SK-N-MC (cell line): ENCODE data around the gene CTTNBP2NL.
"Not testable (repeated sequence)": the region's sequence is repeated elsewhere in the genome, so short reads cannot be mapped to it uniquely, and the experiment has no call there.

ENCODE experiments used
- DNase-seq: peaks from one replicate; pipeline ENCODE4 v3.0.0-alpha.2; 2011; ENCODE audit warnings: low read depth, low spot score
- H3K27ac ChIP-seq: fragments of 200-600 bp; sonication (generic); 2 replicates; pipeline ENCODE4 v1.5.1; 2016; ENCODE audit warnings: mixed run types
- H3K36me3 ChIP-seq: fragments of 200-600 bp; sonication (generic); 2 replicates; pipeline ENCODE4 v1.6.1; 2017; ENCODE audit warnings: antibody characterized with exemption, low read length, mixed read lengths; ENCODE audit not compliant: insufficient read depth
- H3K4me3 ChIP-seq: fragments of 200-600 bp; sonication (generic); 2 replicates; pipeline ENCODE4 v1.5.1; 2016
- H3K9ac ChIP-seq: fragments of 200-600 bp; sonication (generic); 2 replicates; pipeline ENCODE4 v1.8.0; 2017; ENCODE audit warnings: mixed run types, mixed read lengths; ENCODE audit not compliant: insufficient read length
- H3K9me3 ChIP-seq: fragments of 200-600 bp; sonication (generic); 2 replicates; pipeline ENCODE4 v1.6.1; 2017; ENCODE audit warnings: low read depth, mild to moderate bottlenecking, antibody characterized with exemption, low read length, moderate library complexity, mixed read lengths
- EZH2 ChIP-seq: fragments of 200-600 bp; sonication (generic); IDR thresholded peaks from one replicate; pipeline ENCODE4 v1.6.1; 2017; ENCODE audit warnings: antibody characterized with exemption
- FOXP2 ChIP-seq: optimal IDR thresholded peaks from 2 replicates; pipeline ENCODE3; 2011; ENCODE audit warnings: mild to moderate bottlenecking, moderate library complexity; ENCODE audit not compliant: insufficient read depth; ENCODE audit errors: extremely low read length, control extremely low read depth
- POLR2AphosphoS5 ChIP-seq: IDR thresholded peaks from 2 replicates; pipeline ENCODE4 v1.6.1; 2012; ENCODE audit warnings: mild to moderate bottlenecking, low read depth, low read length, borderline replicate concordance

The CTTNBP2NL gene

DNA sequence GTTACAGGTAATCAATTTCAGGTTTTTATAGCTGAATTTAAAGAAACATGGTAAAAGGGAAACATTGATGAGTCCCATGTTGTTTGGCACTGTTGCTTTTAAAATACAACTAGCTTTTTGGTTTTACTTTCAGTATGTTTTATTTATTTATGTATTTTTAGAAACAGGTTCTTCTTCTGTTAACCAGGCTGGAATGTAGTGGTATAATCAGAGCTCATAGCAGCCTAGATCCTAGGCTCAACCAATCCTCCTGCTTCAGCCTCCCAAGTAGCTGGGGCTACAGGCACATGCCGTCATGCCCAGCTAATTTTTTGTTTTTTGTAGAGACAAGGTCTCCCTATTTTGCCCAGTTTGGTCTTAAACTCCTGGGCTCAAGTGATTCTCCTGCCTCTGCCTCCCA, 50.4 kb downstream of the CTTNBP2NL start:
- no peak overlapping the region for H3K4me3 ChIP-seq
- 0 out of 2 replicates have a peak, but pooled peaks cover 3% of the 10 kb centered on the region for H3K36me3 ChIP-seq
- DNase-seq = no peak
- H3K9ac ChIP-seq = no peak overlapping the region
- TF ChIP-seq EZH2 (no peak), POLR2AphosphoS5 (no peak), FOXP2 (no peak)
- H3K9me3 ChIP-seq = no peaks in the 10 kb centered on the region
- H3K27ac ChIP-seq = no peak overlapping the region

DNA sequence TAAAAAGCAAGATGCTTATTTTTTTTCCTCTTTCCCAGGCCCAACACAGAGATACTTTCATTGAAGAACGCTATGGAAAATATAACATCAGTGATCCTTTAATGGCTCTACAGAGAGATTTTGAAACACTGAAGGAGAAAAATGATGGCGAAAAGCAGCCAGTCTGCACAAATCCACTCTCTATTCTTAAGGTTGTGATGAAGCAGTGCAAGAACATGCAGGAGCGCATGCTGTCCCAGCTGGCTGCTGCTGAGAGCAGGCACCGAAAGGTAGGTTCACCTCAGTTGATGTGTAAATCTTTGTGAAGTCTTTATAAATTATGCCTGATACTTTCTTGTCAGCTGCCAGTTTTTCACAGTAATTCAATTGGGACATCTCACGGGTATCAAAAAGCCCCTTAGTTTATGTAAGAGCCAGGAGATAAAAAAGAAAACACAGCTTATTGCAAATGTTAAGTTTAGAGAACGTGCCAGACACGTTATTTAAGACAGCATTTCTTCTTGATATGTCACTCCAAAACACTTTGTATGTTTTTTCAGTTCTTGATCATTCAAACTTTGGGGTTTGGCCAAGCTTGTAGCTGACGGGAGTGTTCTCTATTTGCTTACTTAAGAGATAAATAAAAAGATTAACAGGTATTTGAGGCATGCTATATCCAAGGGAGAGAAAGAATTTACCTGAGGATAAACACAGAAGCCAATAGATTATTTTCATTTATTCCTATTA, 53.1 kb downstream of the CTTNBP2NL start:
- Histone ChIP-seq H3K9ac (no peak overlapping the region), H3K36me3 (0 out of 2 replicates have a peak, but pooled peaks cover 3% of the 10 kb centered on the region), H3K27ac (no peak overlapping the region), H3K9me3 (no peaks in the 10 kb centered on the region), H3K4me3 (no peak overlapping the region)
- no peak for TF ChIP-seq POLR2AphosphoS5
- TF ChIP-seq FOXP2 = no peak
- no peak for TF ChIP-seq EZH2
- DNase-seq = no peak

DNA sequence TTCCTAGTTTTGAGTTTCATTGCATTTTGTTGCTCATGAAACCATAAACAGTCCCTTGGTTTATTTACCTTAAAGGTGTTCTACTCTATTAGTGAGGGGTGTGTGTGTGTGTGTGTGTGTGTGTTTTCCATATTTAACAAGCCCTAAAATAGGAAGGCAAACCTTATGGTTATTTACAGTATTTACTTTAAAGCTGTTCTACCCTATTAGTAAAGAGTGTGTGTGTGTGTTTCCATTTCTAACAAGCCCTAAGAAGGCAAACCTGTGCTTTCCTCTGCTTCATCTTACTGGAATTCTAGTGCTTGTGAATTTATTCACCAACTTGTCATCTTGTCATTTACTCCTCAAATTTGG, 53.6 kb downstream of the CTTNBP2NL start:
- Histone ChIP-seq H3K36me3 (0 out of 2 replicates have a peak, but pooled peaks cover 3% of the 10 kb centered on the region), H3K4me3 (no peak overlapping the region), H3K9me3 (no peaks in the 10 kb centered on the region), H3K9ac (no peak overlapping the region), H3K27ac (no peak overlapping the region)
- DNase-seq = no peak
- TF ChIP-seq POLR2AphosphoS5 (no peak), EZH2 (no peak), FOXP2 (no peak)

DNA sequence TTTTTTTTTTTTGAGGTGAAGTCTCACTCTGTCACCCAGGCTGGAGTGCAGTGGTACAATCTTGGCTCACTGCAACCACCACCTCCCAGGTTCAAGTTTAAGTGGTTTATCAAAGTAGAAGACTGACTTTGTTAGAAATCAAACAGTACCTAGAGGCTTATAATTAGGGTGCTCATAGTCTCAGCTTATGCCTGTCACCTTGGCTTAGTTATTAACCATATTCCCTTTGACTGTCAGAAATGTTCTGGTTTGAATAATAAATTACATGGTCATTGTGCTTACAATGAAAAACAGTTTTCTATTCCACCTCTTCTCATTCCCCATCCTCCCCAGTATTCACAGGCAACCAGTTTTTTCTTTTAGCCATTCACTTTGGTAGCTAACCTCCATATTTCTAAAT, 54.8 kb downstream of the CTTNBP2NL start:
- H3K4me3 ChIP-seq = no peak overlapping the region
- no peaks in the 10 kb centered on the region for H3K9me3 ChIP-seq
- no peak overlapping the region for H3K9ac ChIP-seq
- no peak for DNase-seq
- TF ChIP-seq EZH2 (no peak), POLR2AphosphoS5 (no peak)
- H3K36me3 ChIP-seq = peaks cover 3% of the 10 kb centered on the region; the same call in 1 of the 2 replicates
- no peak overlapping the region for H3K27ac ChIP-seq

DNA sequence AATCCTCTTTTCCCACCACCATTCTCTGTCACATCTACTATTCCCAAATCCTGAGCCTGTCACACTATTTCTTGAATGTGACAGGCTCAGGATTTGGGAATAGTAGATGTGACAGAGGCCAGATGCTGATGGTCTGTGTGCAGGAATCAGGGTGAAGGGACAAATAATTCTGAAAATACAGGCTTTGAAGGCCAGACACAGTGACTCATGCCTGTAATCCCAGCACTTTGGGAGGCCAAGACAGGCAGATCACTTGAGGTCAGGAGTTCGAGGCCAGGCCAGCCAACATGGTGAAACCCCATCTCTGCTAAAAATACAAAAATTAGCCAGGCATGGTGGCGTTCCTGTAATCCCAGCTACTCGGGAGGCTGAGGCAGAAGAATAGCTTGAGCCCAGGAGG, 55.3 kb downstream of the CTTNBP2NL start:
- DNase-seq, H3K9ac ChIP-seq, H3K9me3 ChIP-seq, H3K27ac ChIP-seq, H3K4me3 ChIP-seq, H3K36me3 ChIP-seq: not testable (repeated sequence)

DNA sequence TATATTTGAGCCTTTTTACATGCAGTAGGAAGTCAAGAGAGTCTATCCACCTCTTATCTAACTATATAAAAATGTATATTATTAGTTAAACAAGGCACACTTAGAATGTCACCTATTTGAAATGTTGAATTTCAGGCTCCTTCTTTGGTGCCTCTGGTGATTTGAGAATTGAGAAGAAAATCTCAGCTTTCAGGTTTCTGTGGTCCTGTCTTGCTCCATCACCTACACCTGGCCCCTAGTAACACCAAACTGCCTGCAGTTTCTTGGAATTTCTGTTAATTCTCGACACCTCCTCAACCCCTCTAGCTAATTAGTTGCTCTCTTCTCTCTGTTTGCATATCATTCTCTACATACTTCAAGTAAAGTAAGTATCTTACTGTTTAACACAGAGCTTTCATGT, 57.9 kb downstream of the CTTNBP2NL start:
- Histone ChIP-seq H3K4me3 (no peak overlapping the region), H3K27ac (no peak overlapping the region)

DNA sequence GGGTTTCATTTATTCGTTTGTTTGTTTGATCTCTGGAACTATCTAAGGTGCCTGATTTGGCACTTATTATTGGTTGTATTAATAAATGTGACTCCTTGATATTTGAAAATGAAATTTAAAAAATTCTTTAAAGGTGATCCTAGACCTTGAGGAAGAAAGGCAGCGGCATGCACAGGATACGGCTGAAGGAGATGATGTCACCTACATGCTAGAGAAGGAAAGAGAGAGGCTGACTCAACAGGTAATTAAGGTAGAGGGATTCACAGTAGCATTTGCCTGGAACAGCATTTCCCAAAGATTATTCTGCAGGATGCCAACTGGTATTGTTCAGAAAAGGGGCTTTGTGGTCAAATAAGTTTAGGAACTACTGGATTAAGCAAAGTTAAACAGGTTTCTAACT, 58.3 kb downstream of the CTTNBP2NL start:
- H3K36me3 ChIP-seq = peaks cover 17% of the 10 kb centered on the region
- no peak overlapping the region for H3K27ac ChIP-seq
- no peak for TF ChIP-seq EZH2
- TF ChIP-seq POLR2AphosphoS5 = no peak
- TF ChIP-seq FOXP2 = no peak
- DNase-seq = no peak
- no peak overlapping the region for H3K4me3 ChIP-seq
- H3K9me3 ChIP-seq = no peaks in the 10 kb centered on the region
- H3K9ac ChIP-seq = no peak overlapping the region

More for the DNA sequence above, 57.9 kb downstream of the CTTNBP2NL start:
- DNase-seq = no peak
- peaks cover 17% of the 10 kb centered on the region for H3K36me3 ChIP-seq
- H3K9ac ChIP-seq = no peak overlapping the region
- TF ChIP-seq EZH2 = no peak
- no peak for TF ChIP-seq POLR2AphosphoS5
- no peak for TF ChIP-seq FOXP2
- no peaks in the 10 kb centered on the region for H3K9me3 ChIP-seq

DNA sequence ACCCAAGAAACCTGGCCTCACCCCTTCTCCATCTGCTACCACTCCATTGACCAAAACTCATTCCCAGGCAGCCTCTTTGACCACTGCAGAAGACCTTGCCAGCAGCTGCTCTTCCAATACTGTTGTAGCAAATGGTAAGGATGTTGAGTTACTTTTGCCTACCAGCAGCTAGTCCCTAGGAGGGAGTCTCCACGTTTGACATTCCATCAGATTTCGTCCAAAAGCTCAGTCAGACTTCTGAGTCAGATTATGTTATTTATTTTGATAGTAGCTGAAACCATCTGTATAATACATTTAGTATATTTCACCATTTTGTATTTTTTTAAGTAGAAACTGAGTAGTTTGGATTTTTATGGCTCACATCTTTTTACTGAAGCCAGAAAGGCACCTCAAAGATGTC, 61.2 kb downstream of the CTTNBP2NL start:
- no peak for DNase-seq
- TF ChIP-seq FOXP2 = no peak
- no peak for TF ChIP-seq POLR2AphosphoS5
- no peak for TF ChIP-seq EZH2
- H3K36me3 ChIP-seq = peaks cover 15% of the 10 kb centered on the region
- H3K9ac ChIP-seq = no peak overlapping the region
- no peak overlapping the region for H3K4me3 ChIP-seq
- no peaks in the 10 kb centered on the region for H3K9me3 ChIP-seq
- H3K27ac ChIP-seq = no peak overlapping the region

DNA sequence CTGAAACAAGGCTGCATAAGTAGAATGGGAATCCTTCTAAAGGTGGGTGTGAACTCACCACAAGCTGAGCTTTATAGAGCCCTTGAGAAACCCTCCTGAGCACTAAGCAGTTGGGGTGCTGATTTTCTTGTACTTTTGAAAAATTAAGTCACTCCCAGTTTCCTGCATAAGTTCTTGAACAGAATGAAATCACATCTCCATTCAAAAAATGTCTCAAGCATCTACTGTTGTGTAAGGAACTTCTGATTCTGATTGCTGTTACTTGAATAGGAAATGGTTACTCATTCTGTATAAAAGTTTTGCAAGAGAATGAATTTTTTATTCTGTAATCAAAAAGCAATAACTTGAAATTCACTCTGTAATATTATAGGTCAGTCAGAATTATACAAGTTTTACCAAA, 61.9 kb downstream of the CTTNBP2NL start:
- peaks cover 15% of the 10 kb centered on the region for H3K36me3 ChIP-seq
- no peak overlapping the region for H3K9ac ChIP-seq
- DNase-seq = no peak
- TF ChIP-seq EZH2 (no peak), POLR2AphosphoS5 (no peak), FOXP2 (no peak)
- H3K4me3 ChIP-seq = no peak overlapping the region
- H3K27ac ChIP-seq = no peak overlapping the region
- H3K9me3 ChIP-seq = no peaks in the 10 kb centered on the region
